ENCODE data around the gene OR1L1.

The OR1L1 gene, protein sequence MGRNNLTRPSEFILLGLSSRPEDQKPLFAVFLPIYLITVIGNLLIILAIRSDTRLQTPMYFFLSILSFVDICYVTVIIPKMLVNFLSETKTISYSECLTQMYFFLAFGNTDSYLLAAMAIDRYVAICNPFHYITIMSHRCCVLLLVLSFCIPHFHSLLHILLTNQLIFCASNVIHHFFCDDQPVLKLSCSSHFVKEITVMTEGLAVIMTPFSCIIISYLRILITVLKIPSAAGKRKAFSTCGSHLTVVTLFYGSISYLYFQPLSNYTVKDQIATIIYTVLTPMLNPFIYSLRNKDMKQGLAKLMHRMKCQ

DNA sequence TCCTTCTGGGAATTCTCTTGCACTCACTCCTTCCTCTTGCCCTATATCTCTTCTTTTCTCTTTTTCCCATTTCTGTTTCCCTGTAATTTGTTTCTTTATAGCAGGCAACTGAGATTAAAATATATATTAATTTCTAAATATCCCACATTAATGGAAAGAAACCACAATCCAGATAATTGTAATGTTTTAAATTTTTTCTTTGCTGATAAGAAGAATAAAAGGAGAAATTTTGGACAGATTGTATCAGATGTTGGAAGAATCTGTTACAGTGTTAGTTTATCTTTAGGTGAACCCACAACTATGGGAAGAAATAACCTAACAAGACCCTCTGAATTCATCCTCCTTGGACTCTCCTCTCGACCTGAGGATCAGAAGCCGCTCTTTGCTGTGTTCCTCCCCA is at the start of gene OR1L1:
TSS of gene OR1L1 (plus strand) at position 301 of the 400 bp plus-strand sequence. CDS start at position 301, 0 bp downstream.
- Histone ChIP-seq H3K27me3 (ENCODE audit: control insufficient read depth, insufficient read depth, low read length) (no peaks in the 10 kb centered on the region), H3K9ac (ENCODE audit: low read length) (no peak within 1 kb of the TSS), H3K9me3 (ENCODE audit: control insufficient read depth, low read length) (no peaks in the 10 kb centered on the region), H3K36me3 (ENCODE audit: control insufficient read depth, insufficient read depth, low read length) (no peaks in the 10 kb centered on the region), H3K4me1 (ENCODE audit: control insufficient read depth, insufficient read depth, low read length) (no peaks in the 10 kb centered on the region), H3K4me3 (ENCODE audit: low read length) (no peak within 1 kb of the TSS)

DNA sequence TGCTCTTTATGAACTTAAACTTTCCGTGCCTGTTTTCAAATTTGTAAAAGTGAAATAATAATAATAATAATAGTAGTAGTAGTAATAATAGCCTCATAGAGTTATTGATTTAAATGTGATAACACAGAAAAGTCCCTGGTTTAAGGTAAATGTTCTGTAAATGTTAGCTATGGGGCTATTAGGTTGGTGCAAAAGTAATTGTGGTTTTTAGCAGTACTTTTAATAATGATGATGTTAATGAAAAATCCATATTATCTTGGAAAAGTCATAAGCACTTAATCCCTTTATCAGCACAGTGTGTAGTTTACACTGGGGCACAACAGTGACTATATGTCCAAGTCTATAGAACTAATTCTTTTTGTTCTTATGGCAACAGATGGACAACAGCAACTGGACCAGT is 47.2 kb upstream of the OR1L1 start, which contains the start of gene OR1Q1:
TSS of gene OR1Q1 (plus strand) at position 377 of the 400 bp plus-strand sequence. CDS start at position 377, 0 bp downstream.
- Histone ChIP-seq H3K27me3 (ENCODE audit: control insufficient read depth, insufficient read depth, low read length) (no peaks in the 10 kb centered on the region), H3K36me3 (ENCODE audit: control insufficient read depth, insufficient read depth, low read length) (no peaks in the 10 kb centered on the region), H3K9ac (ENCODE audit: low read length) (no peak within 1 kb of the TSS), H3K4me3 (ENCODE audit: low read length) (no peak within 1 kb of the TSS), H3K9me3 (ENCODE audit: control insufficient read depth, low read length) (no peaks in the 10 kb centered on the region), H3K4me1 (ENCODE audit: control insufficient read depth, insufficient read depth, low read length) (no peaks in the 10 kb centered on the region)

DNA sequence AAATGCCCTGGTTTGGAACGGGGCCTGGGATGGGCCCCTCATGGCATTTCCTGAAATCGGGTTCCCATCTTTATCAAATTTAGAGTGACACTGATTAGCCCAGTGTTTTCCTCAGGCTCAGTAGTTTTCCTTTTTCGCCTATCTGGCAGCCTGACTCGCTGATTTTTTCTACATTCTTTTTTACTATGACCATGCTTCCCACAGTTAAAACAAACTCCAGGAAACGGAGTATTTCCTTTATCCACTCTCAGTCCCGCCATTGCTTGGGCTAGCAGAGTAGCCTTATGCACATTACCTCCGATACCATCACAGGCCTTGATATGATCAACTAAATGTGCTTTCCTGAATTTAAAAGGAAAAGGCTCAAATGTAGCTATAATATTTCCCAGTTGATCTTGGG is 41.5 kb upstream of the OR1L1 start:
- Histone ChIP-seq H3K4me1 (ENCODE audit: control insufficient read depth, insufficient read depth, low read length) (no peaks in the 10 kb centered on the region), H3K9me3 (ENCODE audit: control insufficient read depth, low read length) (no peaks in the 10 kb centered on the region), H3K27me3 (ENCODE audit: control insufficient read depth, insufficient read depth, low read length) (no peaks in the 10 kb centered on the region)

DNA sequence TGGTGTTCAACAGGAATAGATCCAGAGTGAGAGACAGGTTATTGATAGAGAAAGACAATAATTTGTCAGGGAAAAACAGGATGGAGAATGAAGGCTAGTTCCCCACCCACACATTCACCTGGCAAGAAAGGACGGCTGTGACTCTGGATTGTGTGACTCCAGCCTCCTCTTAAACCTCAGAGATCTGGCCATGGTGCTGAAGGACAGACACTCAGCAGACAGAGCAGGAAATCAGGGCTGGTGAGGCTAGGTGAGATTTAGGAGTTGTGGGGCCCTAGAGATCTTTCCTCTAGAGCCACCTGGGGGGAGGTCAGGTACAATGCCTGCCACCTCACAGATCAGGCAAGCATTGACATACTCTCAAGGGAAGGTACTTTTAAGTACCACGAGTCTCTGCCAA is 19.3 kb upstream of the OR1L1 start:
- Histone ChIP-seq H3K4me3 (ENCODE audit: low read length) (no peak overlapping the region), H3K36me3 (ENCODE audit: control insufficient read depth, insufficient read depth, low read length) (no peaks in the 10 kb centered on the region), H3K9me3 (ENCODE audit: control insufficient read depth, low read length) (no peaks in the 10 kb centered on the region), H3K9ac (ENCODE audit: low read length) (no peak overlapping the region), H3K4me1 (ENCODE audit: control insufficient read depth, insufficient read depth, low read length) (no peaks in the 10 kb centered on the region), H3K27me3 (ENCODE audit: control insufficient read depth, insufficient read depth, low read length) (no peaks in the 10 kb centered on the region)

More for the DNA sequence above, 41.5 kb upstream of the OR1L1 start:
- Histone ChIP-seq H3K4me3 (ENCODE audit: low read length) (no peak overlapping the region), H3K9ac (ENCODE audit: low read length) (no peak overlapping the region), H3K36me3 (ENCODE audit: control insufficient read depth, insufficient read depth, low read length) (no peaks in the 10 kb centered on the region)

DNA sequence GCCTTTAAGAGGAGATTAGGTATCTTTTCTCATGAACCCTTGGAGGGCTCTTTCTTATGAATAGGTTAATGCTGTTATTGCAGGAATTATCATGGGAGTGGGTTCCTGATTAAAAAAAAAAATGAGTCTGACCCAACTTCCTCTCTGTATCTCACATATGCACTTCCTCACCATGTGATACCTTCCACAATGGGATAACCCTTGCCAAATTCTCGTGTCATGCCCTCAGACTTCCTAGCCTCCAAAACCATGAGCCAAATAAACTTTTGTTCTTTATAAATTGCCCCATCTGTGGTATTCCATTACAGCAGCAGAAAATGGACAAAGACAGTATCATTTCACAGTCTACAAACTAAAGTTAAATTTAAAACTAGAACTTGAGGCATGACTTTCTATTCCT is 5.1 kb upstream of the OR1L1 start:
- no peaks in the 10 kb centered on the region for H3K9me3 ChIP-seq (ENCODE audit: control insufficient read depth, low read length)
- H3K36me3 ChIP-seq (ENCODE audit: control insufficient read depth, insufficient read depth, low read length): no peaks in the 10 kb centered on the region
- H3K9ac ChIP-seq (ENCODE audit: low read length): no peak overlapping the region
- H3K4me3 ChIP-seq (ENCODE audit: low read length): no peak overlapping the region
- H3K27me3 ChIP-seq (ENCODE audit: control insufficient read depth, insufficient read depth, low read length): no peaks in the 10 kb centered on the region
- H3K4me1 ChIP-seq (ENCODE audit: control insufficient read depth, insufficient read depth, low read length): no peaks in the 10 kb centered on the region

DNA sequence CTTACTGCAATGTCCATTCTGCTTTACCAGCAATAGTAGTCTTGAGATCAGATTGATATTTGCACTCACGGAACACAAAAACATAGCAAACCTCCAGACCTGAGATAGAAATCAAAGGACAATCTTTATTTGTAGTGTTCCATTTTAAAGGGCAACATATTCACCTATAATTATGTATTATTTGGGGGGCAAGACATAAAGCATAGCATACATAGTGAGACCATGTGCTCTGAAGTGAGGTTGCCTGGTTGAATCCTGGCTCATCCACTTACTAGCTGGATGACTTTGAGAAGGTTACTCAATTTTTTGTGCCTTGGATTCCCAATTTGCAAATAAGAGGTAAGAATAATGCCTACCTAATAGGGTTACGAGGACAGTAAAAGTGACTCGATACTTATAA is 4.0 kb upstream of the OR1L1 start, which contains the start of gene OR1B1:
TSS of gene OR1B1 (minus strand) at position 101 of the 400 bp plus-strand sequence.
- Histone ChIP-seq H3K27me3 (ENCODE audit: control insufficient read depth, insufficient read depth, low read length) (no peaks in the 10 kb centered on the region), H3K9ac (ENCODE audit: low read length) (no peak within 1 kb of the TSS), H3K36me3 (ENCODE audit: control insufficient read depth, insufficient read depth, low read length) (no peaks in the 10 kb centered on the region), H3K4me1 (ENCODE audit: control insufficient read depth, insufficient read depth, low read length) (no peaks in the 10 kb centered on the region), H3K4me3 (ENCODE audit: low read length) (no peak within 1 kb of the TSS), H3K9me3 (ENCODE audit: control insufficient read depth, low read length) (no peaks in the 10 kb centered on the region)

DNA sequence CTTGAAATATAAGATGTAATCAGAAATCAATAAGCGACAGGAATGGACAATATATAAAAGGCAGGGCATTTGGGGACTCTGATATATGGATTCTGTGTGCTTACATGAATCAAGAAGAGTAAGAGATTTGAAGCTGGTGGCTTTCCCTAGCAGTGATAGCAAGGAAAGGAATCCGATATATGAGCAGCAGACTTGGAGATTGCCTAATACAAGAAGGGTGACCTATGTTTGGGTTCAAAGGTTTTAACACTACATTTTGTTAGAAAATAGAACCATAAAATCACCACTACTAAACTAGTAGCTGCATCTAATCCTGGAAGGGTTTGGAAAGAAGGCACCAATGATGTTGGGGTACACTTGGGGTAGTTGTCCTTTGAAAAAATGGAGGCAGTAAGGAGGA is 11.0 kb downstream of the OR1L1 start:
- H3K4me3 ChIP-seq (ENCODE audit: low read length): no peak overlapping the region
- H3K9ac ChIP-seq (ENCODE audit: low read length): no peak overlapping the region
- H3K27me3 ChIP-seq (ENCODE audit: control insufficient read depth, insufficient read depth, low read length): no peaks in the 10 kb centered on the region
- no peaks in the 10 kb centered on the region for H3K4me1 ChIP-seq (ENCODE audit: control insufficient read depth, insufficient read depth, low read length)
- H3K9me3 ChIP-seq (ENCODE audit: control insufficient read depth, low read length): no peaks in the 10 kb centered on the region
- no peaks in the 10 kb centered on the region for H3K36me3 ChIP-seq (ENCODE audit: control insufficient read depth, insufficient read depth, low read length)

DNA sequence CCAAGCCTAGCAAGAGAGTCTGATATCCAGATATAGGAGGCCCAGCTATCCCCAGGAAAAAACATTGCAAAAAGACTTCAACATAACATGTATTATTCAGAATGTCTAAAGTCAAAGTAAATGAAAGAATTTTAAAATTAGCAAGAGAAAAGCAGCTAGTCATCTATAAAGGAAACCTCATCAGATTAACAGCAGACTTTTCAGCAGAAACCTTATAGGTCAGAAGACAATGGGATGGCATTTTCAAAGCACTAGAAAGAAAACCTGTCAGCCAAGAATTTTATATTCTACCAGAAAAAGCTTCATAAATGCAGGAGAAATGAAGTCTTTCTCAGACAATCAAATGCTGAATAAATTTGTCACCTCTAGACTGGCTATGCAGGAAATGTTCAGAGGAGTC is 23.3 kb downstream of the OR1L1 start:
- Histone ChIP-seq H3K9ac (ENCODE audit: low read length) (no peak overlapping the region), H3K4me1 (ENCODE audit: control insufficient read depth, insufficient read depth, low read length) (no peaks in the 10 kb centered on the region), H3K9me3 (ENCODE audit: control insufficient read depth, low read length) (no peaks in the 10 kb centered on the region), H3K4me3 (ENCODE audit: low read length) (no peak overlapping the region), H3K27me3 (ENCODE audit: control insufficient read depth, insufficient read depth, low read length) (no peaks in the 10 kb centered on the region), H3K36me3 (ENCODE audit: control insufficient read depth, insufficient read depth, low read length) (no peaks in the 10 kb centered on the region)

DNA sequence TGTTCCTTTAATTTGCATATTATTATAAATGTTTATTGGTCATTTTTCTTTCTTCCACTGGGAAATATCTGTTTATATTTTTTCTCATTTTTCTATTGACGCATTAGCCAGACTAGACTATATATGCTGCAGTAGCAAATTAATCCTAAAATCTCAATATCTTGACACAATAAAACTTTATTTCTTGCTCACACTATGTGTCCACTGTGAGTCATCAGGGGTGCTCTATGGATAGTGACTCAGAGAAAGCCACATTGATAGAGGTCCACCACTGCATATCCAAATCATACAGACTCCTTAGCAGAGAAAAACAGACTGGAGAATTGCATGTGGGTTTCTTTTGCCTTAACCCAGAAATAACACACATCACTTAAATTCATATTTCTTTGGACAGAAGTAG is 34.2 kb downstream of the OR1L1 start:
- Histone ChIP-seq H3K9me3 (ENCODE audit: control insufficient read depth, low read length) (no peaks in the 10 kb centered on the region), H3K27me3 (ENCODE audit: control insufficient read depth, insufficient read depth, low read length) (no peaks in the 10 kb centered on the region), H3K4me1 (ENCODE audit: control insufficient read depth, insufficient read depth, low read length) (no peaks in the 10 kb centered on the region), H3K36me3 (ENCODE audit: control insufficient read depth, insufficient read depth, low read length) (no peaks in the 10 kb centered on the region), H3K4me3 (ENCODE audit: low read length) (no peak overlapping the region), H3K9ac (ENCODE audit: low read length) (no peak overlapping the region)
